Measurements from ENCODE around the gene ZNF451. TPM values are rescaled to one million over a fixed set of nuclear protein-coding genes. Genes with fewer than 3 reads are reported as not detected.

ZNF451 gene
- total RNA-seq, 4 donors from 2014 or later: 40.2 to 126 (median 75.0) TPM

GRCh38 chr6:57198926-57199636 lies 109.1 kb downstream of the ZNF451 start:
- H3K9me3 ChIP-seq: no peaks in the 10 kb centered on the region
- H3K36me3 ChIP-seq: no peaks in the 10 kb centered on the region
- TF ChIP-seq POLR2A (IDR thresholded peaks at IDR 0.05) (no peak), CTCF (IDR thresholded peaks at IDR 0.05) (no peak)
- intact Hi-C loops (cut with DNase I; ENCODE audit: low total_unique reads): no loop called here
- H3K27me3 ChIP-seq: no peaks in the 10 kb centered on the region
- H3K4me1 ChIP-seq: no peaks in the 10 kb centered on the region
- H3K27ac ChIP-seq: peak overlapping the region; percentile 51 to 78
- no peak overlapping the region for H3K4me3 ChIP-seq
- no peak for DNase-seq

- intact Hi-C loops (cut with DNase I; ENCODE audit: low total_unique reads): no loop called here
- Histone ChIP-seq H3K27ac (peak overlapping the region in 1 of 2 donors; percentile 44), H3K9me3 (no peaks in the 10 kb centered on the region), H3K36me3 (no peaks in the 10 kb centered on the region), H3K4me3 (no peak overlapping the region), H3K4me1 (no peaks in the 10 kb centered on the region), H3K27me3 (no peaks in the 10 kb centered on the region)
- TF ChIP-seq CTCF (IDR thresholded peaks at IDR 0.05): no peak
- TF ChIP-seq POLR2A (IDR thresholded peaks at IDR 0.05): no peak
- DNase-seq: no peak
Measured at GRCh38 chr6:57201718-57202117, 111.7 kb downstream of the ZNF451 start.

GRCh38 chr6:57205550-57206328 lies 115.8 kb downstream of the ZNF451 start:
- intact Hi-C loops (cut with DNase I; ENCODE audit: low total_unique reads): no loop called here
- Histone ChIP-seq H3K36me3 (no peaks in the 10 kb centered on the region), H3K27ac (peak overlapping the region in 1 of 2 donors; percentile 36), H3K27me3 (no peaks in the 10 kb centered on the region), H3K4me1 (peaks cover 0 to 4% of the 10 kb centered on the region in 2 donors), H3K9me3 (no peaks in the 10 kb centered on the region), H3K4me3 (no peak overlapping the region)
- DNase-seq: no peak
- TF ChIP-seq CTCF (IDR thresholded peaks at IDR 0.05) (no peak), POLR2A (IDR thresholded peaks at IDR 0.05) (no peak)

- no peak for TF ChIP-seq CTCF (IDR thresholded peaks at IDR 0.05)
- no peak for TF ChIP-seq POLR2A (IDR thresholded peaks at IDR 0.05)
- H3K36me3 ChIP-seq: no peaks in the 10 kb centered on the region
Measured at GRCh38 chr6:57207141-57207540, 117.2 kb downstream of the ZNF451 start.

GRCh38 chr6:57207872-57208271 lies 117.9 kb downstream of the ZNF451 start:
- H3K4me3 ChIP-seq: no peak overlapping the region
- no peak overlapping the region for H3K27ac ChIP-seq
- intact Hi-C loops (cut with DNase I; ENCODE audit: low total_unique reads): no loop called here
- DNase-seq: no peak
- no peaks in the 10 kb centered on the region for H3K36me3 ChIP-seq
- no peaks in the 10 kb centered on the region for H3K9me3 ChIP-seq
- peaks cover 0 to 5% of the 10 kb centered on the region in 2 donors for H3K4me1 ChIP-seq
- H3K27me3 ChIP-seq: no peaks in the 10 kb centered on the region
- TF ChIP-seq POLR2A (IDR thresholded peaks at IDR 0.05) (no peak), CTCF (IDR thresholded peaks at IDR 0.05) (no peak)

More at GRCh38 chr6:57207141-57207540, 117.2 kb downstream of the ZNF451 start:
- Histone ChIP-seq H3K4me1 (peaks cover 0 to 5% of the 10 kb centered on the region in 2 donors), H3K9me3 (no peaks in the 10 kb centered on the region), H3K27ac (peak overlapping the region; percentile 16 to 36), H3K4me3 (no peak overlapping the region), H3K27me3 (no peaks in the 10 kb centered on the region)
- no peak for DNase-seq
- intact Hi-C loops (cut with DNase I; ENCODE audit: low total_unique reads): no loop called here

Data from uterus (tissue), 4 donors.